Parathyroid adenoma (tissue), 2 donors: ENCODE data around the gene HOMER3.

ENCODE experiments used
- H2AFZ ChIP-seq: fragments of 300-600 bp; sonication (generic); one replicate; pipeline ENCODE4 v1.7.0; 2017; ENCODE audit warnings: antibody characterized with exemption, mild to moderate bottlenecking
- H3K27ac ChIP-seq: fragments of 300-600 bp; sonication (generic); one replicate; pipeline ENCODE4 v1.7.0; 2017
- H3K27me3 ChIP-seq: fragments of 300-600 bp; sonication (generic); one replicate; pipeline ENCODE4 v1.7.0; 2017; ENCODE audit warnings: low read length; ENCODE audit not compliant: control insufficient read depth, insufficient read depth
- H3K36me3 ChIP-seq: fragments of 300-600 bp; sonication (generic); one replicate; pipeline ENCODE4 v1.7.0; 2017; ENCODE audit warnings: low read length; ENCODE audit not compliant: control insufficient read depth, insufficient read depth
- H3K4me1 ChIP-seq: fragments of 300-600 bp; sonication (generic); one replicate; pipeline ENCODE4 v1.7.0; 2017; ENCODE audit warnings: control low read depth
- H3K4me2 ChIP-seq: fragments of 300-600 bp; sonication (generic); one replicate; pipeline ENCODE4 v1.7.0; 2017; ENCODE audit warnings: low read length
- H3K4me3 ChIP-seq: fragments of 300-600 bp; sonication (generic); one replicate; pipeline ENCODE4 v1.7.0; 2017; ENCODE audit warnings: low read depth, low read length
- H3K79me2 ChIP-seq: fragments of 300-600 bp; sonication (generic); one replicate; pipeline ENCODE4 v1.7.0; 2017; ENCODE audit warnings: control low read depth
- H3K9ac ChIP-seq: fragments of 300-600 bp; sonication (generic); one replicate; pipeline ENCODE4 v1.7.0; 2017; ENCODE audit warnings: mild to moderate bottlenecking
- H3K9me3 ChIP-seq: fragments of 300-600 bp; sonication (generic); one replicate; pipeline ENCODE4 v1.7.0; 2017; ENCODE audit warnings: low read length; ENCODE audit not compliant: control insufficient read depth
- TF ChIP-seq, protein P1 (sequence below): fragments of 300-600 bp; sonication (generic); IDR thresholded peaks from one replicate; pipeline ENCODE4 v1.7.0; 2017; ENCODE audit warnings: antibody characterized with exemption, mild to moderate bottlenecking
- donor health status: primary hyperparathyroidism.

Gene HOMER3

GRCh38 chr19:18967358-18968146, 26.5 kb upstream of the HOMER3 start:
- Histone ChIP-seq H3K4me3 (peak overlapping the region; percentile 58), H3K9me3 (no peaks in the 10 kb centered on the region), H3K79me2 (no peaks in the 10 kb centered on the region), H3K9ac (no peak overlapping the region), H3K4me2 (peak overlapping the region; percentile 95), H3K36me3 (no peaks in the 10 kb centered on the region), H3K27me3 (no peaks in the 10 kb centered on the region), H3K4me1 (peaks cover 17% of the 10 kb centered on the region), H3K27ac (peak overlapping the region; percentile 89), H2AFZ (peak overlapping the region; percentile 72)
- TF ChIP-seq, protein P1, sequence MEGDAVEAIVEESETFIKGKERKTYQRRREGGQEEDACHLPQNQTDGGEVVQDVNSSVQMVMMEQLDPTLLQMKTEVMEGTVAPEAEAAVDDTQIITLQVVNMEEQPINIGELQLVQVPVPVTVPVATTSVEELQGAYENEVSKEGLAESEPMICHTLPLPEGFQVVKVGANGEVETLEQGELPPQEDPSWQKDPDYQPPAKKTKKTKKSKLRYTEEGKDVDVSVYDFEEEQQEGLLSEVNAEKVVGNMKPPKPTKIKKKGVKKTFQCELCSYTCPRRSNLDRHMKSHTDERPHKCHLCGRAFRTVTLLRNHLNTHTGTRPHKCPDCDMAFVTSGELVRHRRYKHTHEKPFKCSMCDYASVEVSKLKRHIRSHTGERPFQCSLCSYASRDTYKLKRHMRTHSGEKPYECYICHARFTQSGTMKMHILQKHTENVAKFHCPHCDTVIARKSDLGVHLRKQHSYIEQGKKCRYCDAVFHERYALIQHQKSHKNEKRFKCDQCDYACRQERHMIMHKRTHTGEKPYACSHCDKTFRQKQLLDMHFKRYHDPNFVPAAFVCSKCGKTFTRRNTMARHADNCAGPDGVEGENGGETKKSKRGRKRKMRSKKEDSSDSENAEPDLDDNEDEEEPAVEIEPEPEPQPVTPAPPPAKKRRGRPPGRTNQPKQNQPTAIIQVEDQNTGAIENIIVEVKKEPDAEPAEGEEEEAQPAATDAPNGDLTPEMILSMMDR = no peak

DNA sequence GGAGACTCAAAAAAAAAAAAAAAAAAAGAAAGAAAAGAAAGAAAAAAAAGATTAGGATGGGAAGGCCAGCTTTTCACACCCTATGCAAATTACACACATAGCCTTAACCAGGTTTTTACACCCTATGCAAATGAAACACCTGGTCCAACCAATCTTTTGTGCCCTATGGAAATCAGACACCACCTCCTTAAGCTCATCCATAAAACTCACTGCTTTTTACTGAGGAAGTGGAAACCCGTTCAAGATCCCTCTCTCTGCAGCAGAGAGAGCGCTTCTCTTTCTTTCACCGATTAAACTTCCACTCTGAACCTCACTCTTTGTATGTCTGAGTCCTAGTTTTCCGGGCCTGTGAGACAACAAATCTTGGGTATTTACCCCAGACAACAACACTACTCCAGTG, 25.3 kb upstream of the HOMER3 start:
- H2AFZ ChIP-seq = peak overlapping the region; percentile 34
- TF ChIP-seq, protein P1 = no peak
- H3K9me3 ChIP-seq = no peaks in the 10 kb centered on the region
- no peak overlapping the region for H3K9ac ChIP-seq
- no peaks in the 10 kb centered on the region for H3K36me3 ChIP-seq
- no peaks in the 10 kb centered on the region for H3K79me2 ChIP-seq
- H3K27ac ChIP-seq = peak overlapping the region; percentile 89
- peaks cover 17% of the 10 kb centered on the region for H3K4me1 ChIP-seq
- no peak overlapping the region for H3K4me2 ChIP-seq
- peak overlapping the region; percentile 8 for H3K4me3 ChIP-seq
- no peaks in the 10 kb centered on the region for H3K27me3 ChIP-seq

GRCh38 chr19:18964121-18964520, 23.1 kb upstream of the HOMER3 start:
- Histone ChIP-seq H3K9ac (no peak overlapping the region), H3K27ac (no peak overlapping the region), H3K36me3 (no peaks in the 10 kb centered on the region), H3K4me2 (no peak overlapping the region), H2AFZ (no peak overlapping the region), H3K4me1 (peaks cover 14% of the 10 kb centered on the region), H3K4me3 (no peak overlapping the region), H3K9me3 (no peaks in the 10 kb centered on the region), H3K79me2 (no peaks in the 10 kb centered on the region), H3K27me3 (no peaks in the 10 kb centered on the region)
- TF ChIP-seq, protein P1 = no peak

DNA sequence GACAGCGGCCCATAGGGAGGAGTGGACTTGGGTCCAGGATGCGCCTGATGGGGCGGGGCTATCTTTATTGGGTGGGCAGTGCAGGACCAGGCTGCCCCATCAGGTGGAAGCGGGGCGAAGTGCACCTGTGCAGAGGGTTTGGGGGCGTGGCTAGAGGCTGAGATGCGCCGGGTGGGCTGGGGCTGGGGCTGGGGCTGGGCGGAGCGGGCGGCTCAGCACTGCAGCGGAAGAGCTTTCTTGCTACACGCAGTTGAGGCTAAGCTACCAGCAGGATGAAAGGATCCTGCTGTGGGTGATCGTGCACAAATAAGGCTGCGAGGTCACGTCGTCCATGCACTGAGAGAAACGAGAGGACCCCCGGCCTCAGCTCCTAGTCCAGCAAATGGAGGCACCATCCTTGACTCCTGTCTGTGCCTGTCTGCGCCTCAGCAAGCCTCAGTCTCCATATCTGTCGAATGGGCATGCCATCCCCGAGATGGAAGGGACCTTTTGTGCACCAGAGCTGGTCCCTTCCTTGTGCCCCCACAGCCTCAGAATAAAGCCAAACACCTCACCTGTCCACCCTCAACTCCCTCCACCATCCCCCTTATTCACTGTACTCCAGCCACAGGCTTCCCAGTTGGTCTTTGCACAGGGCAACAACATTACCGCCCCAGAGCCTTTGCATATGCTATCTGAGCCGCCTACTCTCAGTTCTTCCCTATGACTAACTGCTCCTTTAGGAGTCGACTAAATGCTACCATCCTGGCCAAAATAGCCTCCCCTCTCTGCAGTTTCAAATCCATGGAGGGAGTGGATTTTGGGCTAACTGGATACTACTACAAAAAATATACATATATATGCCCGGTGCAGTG, 21.0 kb upstream of the HOMER3 start:
- Histone ChIP-seq H2AFZ (no peak overlapping the region), H3K27me3 (no peaks in the 10 kb centered on the region), H3K4me2 (no peak overlapping the region), H3K27ac (no peak overlapping the region), H3K4me1 (peaks cover 7% of the 10 kb centered on the region), H3K79me2 (no peaks in the 10 kb centered on the region), H3K36me3 (no peaks in the 10 kb centered on the region), H3K4me3 (no peak overlapping the region), H3K9me3 (no peaks in the 10 kb centered on the region), H3K9ac (no peak overlapping the region)
- TF ChIP-seq, protein P1 = no peak
